Neural progenitor cell (in vitro differentiated cells): ENCODE results near the gene ZNF556.

ENCODE experiments used
- CTCF ChIP-seq: fragments of 200-600 bp; sonication (generic); IDR thresholded peaks from 2 replicates; pipeline ENCODE4 v1.5.1; 2017; ENCODE audit warnings: antibody characterized with exemption, mild to moderate bottlenecking
- EZH2 ChIP-seq: fragments of 200-600 bp; sonication (generic); IDR thresholded peaks from 2 replicates; pipeline ENCODE4 v1.6.1; 2017; ENCODE audit warnings: antibody characterized with exemption, mild to moderate bottlenecking, moderate library complexity
- EZH2phosphoT487 ChIP-seq: fragments of 200-600 bp; sonication (generic); IDR thresholded peaks from 2 replicates; pipeline ENCODE4 v1.6.1; 2017; ENCODE audit warnings: antibody characterized with exemption

- TF ChIP-seq CTCF (no peak), EZH2 (no peak), EZH2phosphoT487 (no peak)
Measured at GRCh38 chr19:2923510-2923909, 56.4 kb downstream of the ZNF556 start.
